ENCODE data around the gene CHST8.

Gene CHST8

DNA sequence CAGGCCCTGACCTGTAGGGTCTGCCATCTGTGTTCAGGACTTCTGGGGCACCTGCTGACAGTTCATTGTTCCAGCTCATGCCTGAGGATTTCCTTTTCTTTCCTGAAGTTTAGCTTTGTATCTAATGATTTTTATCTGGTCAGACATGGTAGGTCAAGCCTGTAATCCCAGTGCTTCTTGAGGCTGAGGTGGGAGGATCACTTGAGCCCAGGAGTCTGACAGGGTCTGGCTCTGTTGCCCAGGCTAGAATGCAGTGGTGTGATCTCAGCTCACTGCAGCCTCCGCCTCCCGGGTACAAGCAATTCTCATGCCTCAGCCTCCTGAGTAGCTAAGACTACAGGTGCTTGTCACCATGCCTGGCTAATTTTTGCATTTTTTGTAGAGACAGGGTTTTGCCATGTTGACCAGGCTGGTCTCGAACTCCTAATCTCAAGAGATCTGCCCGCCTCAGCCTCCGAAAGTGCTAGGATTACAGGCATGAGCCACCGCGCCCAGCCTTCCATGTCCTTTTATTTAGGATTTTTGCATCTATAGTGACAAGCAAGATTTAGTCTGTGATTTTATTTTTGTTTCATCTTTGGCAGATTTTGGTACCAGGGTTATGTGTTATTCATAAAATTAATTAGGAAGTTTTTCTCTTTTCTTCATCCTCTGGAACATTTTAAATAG, 33.2 kb downstream of the CHST8 start:
- TF ChIP-seq, protein P1, sequence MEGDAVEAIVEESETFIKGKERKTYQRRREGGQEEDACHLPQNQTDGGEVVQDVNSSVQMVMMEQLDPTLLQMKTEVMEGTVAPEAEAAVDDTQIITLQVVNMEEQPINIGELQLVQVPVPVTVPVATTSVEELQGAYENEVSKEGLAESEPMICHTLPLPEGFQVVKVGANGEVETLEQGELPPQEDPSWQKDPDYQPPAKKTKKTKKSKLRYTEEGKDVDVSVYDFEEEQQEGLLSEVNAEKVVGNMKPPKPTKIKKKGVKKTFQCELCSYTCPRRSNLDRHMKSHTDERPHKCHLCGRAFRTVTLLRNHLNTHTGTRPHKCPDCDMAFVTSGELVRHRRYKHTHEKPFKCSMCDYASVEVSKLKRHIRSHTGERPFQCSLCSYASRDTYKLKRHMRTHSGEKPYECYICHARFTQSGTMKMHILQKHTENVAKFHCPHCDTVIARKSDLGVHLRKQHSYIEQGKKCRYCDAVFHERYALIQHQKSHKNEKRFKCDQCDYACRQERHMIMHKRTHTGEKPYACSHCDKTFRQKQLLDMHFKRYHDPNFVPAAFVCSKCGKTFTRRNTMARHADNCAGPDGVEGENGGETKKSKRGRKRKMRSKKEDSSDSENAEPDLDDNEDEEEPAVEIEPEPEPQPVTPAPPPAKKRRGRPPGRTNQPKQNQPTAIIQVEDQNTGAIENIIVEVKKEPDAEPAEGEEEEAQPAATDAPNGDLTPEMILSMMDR (IDR thresholded peaks at IDR 0.05), result no peak

DNA sequence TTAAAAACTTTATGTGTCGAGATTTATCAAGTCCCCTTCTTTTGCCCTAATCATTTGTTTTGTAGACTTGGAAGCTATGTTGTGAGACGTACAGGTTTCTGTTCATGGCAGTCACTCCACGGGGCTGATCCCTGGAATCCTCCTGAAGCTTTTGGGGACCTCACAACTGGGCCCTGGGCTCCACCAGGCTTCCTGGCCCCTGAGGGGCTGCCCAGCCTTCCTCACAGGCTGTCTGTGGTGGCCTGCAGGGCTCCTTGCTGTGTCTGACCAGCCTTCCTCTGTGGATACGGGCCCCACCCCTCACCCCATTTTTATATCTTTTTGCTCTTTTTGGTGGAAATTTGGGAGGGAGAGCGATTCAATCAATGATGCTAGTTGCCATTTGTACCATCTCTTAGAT, 38.1 kb downstream of the CHST8 start:
- TF ChIP-seq, protein P1 (IDR thresholded peaks at IDR 0.05), result no peak

DNA sequence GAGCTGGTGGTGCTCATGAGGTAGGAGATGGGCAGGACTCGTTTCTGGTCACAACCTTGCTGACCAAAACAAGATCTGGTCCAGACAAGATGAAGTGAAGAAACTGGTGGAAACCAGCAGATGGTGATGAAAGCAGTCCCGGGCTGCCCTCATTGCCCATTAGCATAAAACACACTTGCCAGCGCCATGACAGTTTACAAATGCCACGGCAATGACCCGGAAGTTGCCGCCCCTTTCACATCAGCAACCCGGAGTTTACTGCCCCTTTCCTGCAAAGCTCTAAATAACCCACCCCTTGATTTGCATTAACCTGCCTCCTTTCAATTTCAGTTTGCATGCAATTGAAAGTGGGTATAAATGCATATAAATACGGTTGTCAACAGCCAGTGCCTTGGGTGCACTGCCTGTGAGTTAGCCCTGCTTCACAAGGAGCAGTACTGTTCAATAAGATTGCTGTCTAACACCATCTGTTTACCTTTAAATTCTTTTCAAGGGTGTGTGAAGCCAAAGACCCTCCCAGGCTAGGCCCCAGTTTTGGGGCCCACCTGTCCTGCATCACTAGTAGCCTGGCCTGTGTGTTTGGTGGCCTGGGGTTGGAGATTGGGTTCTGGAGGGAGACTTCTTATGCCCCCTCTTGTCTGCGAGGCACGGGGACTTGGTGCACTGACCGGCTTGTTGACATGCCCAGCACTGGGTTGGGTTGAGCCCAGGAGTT, 38.8 kb downstream of the CHST8 start:
- TF ChIP-seq, protein P1 (IDR thresholded peaks at IDR 0.05), result no peak

DNA sequence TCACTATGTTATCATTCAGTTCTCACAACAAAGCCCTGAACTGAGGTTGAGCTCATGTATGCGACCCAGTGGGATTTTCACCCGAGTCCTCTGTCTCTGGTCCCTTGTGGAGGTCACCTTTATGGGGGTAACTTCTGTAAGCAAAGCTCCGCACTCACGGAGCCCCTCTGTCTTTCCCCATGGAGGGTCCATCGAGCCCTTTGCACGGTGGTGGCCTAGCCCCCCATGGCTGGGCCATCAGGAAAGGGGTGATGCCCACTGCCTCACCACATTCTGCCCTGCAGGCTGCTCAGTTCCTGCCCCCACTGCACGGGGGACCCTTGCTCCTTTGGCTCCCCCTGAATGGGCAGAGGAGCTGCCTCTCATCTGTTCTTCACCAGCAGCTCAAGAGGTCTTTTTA, 39.6 kb downstream of the CHST8 start:
- TF ChIP-seq, protein P1 (IDR thresholded peaks at IDR 0.05), result no peak

DNA sequence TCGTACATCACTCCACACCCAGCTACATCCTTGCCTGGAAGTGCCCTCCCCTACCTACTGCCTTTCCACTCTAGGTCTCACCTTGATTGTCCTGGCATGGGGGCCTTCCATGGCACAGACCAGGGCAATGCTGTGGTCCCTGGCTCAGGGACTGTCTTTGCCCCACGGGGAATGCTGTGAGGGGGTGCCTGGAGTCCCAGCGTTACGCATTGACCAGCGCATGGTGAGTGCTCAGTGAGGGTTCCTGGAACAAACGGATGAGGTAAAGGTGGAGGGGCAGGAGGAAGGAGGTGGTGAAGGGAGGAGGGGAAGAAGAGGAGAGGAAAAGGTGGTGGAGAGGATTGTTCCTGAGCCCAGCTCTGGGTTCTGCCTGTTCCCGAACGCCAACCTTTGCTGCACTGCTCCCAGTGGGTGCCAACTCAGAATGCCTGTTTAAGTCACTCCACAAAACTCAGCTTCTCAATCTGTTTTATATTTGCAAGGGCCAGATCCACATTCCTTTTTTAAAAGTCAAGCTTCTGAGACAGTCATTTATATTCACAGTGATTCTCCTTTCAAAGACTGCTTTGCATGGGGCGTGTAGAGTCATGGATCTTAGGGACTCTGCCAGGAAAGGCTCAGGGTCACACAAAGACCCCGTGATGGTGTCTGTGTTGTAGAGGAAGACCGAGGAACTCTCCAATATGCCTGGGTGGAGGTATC, 40.8 kb downstream of the CHST8 start:
- TF ChIP-seq, protein P1 (IDR thresholded peaks at IDR 0.05), result no peak

DNA sequence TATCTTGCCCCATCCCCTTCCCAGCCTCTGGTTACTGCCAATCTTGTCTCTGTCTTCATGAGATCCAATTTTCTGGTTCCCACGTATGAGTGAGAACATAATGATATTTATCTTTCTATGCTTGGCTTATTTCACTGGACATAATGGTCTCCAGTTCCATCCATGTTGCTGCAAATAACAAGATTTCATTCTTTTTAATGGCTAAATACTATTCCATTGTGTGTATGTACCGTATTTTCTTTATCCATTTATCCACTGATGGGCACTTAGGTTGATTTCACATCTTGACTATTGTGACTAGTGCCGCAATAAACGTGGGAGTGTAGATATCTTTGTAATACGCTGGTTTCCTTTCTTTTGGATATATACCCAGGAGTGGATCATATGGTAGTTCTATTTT, 43.0 kb downstream of the CHST8 start:
- TF ChIP-seq, protein P1 (IDR thresholded peaks at IDR 0.05), result no peak

DNA sequence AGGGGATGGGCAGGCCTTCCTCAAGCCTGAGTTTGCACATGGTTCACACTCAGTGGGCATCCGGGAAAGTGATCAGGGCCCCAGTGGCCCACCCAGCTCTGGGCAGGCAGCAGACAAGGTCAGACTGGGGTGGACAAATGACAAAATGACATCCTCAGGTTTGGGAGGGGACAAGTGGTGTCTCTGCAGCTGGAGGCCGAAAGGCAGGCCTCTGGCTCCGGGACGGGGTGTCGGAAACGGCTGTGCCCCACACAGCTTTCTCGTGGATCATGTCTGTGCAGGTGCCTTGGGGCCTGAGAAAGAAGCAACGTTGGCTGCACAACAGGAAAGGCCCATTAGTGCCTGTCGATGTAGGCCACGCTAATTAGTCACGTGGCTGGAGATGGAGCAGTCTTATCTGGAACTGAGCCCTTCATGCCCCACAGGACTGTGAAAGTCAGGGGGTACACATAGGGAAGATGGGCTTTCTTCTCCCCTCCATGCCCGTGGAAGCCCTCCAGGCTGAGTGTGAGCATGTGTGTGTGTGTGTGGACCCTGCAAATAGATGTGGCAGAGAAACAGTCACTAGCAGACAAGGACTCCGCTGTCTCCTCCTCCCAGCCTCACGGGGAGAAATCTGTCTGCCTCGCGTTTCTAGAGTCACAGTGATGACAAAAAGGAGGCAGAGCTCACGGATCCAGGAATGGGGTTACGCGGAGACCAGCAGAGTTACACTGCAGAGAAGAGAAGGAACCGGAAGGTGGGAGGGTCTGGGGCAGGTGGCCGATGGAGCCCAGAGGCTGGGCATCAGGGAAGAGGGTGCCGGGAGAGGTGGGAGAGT, 44.2 kb downstream of the CHST8 start:
- TF ChIP-seq, protein P1 (IDR thresholded peaks at IDR 0.05), result no peak

Measured in LNCAP (cell line).